ENCODE data around the gene ZNF324B. TPM values are rescaled to one million over a fixed set of nuclear protein-coding genes. Genes with fewer than 3 reads are reported as not detected.

ZNF324B gene
- total RNA-seq, 1 experiment from 2014 or later: 4.3 TPM

DNA sequence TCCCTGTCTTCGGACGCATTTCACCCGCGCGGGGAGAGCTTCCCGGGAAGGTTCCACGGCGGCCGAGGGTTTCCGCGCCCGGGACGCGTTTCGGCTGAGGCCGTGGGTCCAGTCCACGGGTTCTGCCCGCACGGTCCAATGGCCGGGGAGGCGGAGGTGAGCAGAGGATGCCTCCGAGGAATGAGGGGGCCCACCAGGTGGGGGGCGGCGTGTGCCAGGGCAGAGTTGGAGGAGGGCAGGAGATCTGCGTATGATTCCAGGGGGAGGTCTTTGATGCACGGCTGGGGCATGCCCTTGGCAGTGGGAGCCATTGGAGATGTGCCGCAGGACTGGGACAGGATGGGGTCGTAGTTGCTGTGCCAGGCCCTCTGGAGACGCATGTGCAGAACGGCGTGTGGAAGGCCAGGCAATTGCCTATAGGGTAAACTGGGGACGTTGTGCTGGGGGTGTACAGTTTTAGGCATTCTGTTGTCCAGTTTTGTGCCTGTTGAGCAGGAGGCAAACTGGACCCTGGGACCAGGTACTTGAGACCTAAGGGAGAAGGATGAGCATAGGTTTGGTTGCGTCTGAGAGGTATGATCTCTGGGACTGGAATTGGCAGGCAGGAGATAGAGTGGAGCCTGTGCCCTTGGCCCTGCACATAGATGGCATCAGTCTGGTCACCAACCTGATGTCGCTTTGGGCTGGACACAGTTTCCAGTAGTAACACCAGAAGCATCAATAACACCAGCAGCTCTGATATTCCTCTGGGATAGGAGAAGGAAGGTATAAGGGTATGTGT, 42.2 kb upstream of the ZNF324B start:
- Histone ChIP-seq H3K4me3 (peak overlapping the region; percentile 73), H3K9me2 (ENCODE audit: insufficient read depth) (no peaks in the 10 kb centered on the region), H3K4me1 (replicated peaks; ENCODE audit: insufficient read depth) (peaks cover 12% of the 10 kb centered on the region), H3K4me2 (peak overlapping the region; percentile 86), H3K27ac (no peak overlapping the region), H3K9me3 (ENCODE audit: insufficient read depth, low read depth) (no peaks in the 10 kb centered on the region), H3K27me3 (ENCODE audit: insufficient read depth, low read depth) (no peaks in the 10 kb centered on the region), H4K20me1 (ENCODE audit: insufficient read depth) (no peaks in the 10 kb centered on the region), H3K79me2 (ENCODE audit: low read depth) (0 out of 2 replicates have a peak, but pooled peaks cover 13% of the 10 kb centered on the region), H3F3A (ENCODE audit: insufficient read depth, low read depth) (peaks cover 3% of the 10 kb centered on the region; the same call in 1 of the 2 replicates), H3K36me3 (ENCODE audit: low read depth) (no peaks in the 10 kb centered on the region), H2AFZ (peak overlapping the region; percentile 90)
- ChIA-PET POLR2A (ENCODE audit: unreplicated experiment) (interaction anchor here (0.6 to 0.7 kb wide), 6 partner anchors 15 to 197 kb away, joined by 3 to 5 read pairs (median 4); partner anchors contain the start of genes ZNF324B and ZNF497), CTCF (no interaction called here)
- intact Hi-C loops (cut with micrococcal nuclease; ENCODE audit: unreplicated experiment): loop anchor here (2.0 to 5.0 kb wide), 2 partner anchors 47 to 58 kb away; partner anchors contain the start of genes ZNF324 and ZNF497
- TF ChIP-seq, protein P1, sequence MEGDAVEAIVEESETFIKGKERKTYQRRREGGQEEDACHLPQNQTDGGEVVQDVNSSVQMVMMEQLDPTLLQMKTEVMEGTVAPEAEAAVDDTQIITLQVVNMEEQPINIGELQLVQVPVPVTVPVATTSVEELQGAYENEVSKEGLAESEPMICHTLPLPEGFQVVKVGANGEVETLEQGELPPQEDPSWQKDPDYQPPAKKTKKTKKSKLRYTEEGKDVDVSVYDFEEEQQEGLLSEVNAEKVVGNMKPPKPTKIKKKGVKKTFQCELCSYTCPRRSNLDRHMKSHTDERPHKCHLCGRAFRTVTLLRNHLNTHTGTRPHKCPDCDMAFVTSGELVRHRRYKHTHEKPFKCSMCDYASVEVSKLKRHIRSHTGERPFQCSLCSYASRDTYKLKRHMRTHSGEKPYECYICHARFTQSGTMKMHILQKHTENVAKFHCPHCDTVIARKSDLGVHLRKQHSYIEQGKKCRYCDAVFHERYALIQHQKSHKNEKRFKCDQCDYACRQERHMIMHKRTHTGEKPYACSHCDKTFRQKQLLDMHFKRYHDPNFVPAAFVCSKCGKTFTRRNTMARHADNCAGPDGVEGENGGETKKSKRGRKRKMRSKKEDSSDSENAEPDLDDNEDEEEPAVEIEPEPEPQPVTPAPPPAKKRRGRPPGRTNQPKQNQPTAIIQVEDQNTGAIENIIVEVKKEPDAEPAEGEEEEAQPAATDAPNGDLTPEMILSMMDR (conservative IDR thresholded peaks at IDR 0.05): no peak
- no peak for TF ChIP-seq EZH2 (IDR thresholded peaks at IDR 0.05; ENCODE audit: low read depth)
- no peak for DNase-seq
- BruUV-seq (replicated peaks): no TSS peak

DNA sequence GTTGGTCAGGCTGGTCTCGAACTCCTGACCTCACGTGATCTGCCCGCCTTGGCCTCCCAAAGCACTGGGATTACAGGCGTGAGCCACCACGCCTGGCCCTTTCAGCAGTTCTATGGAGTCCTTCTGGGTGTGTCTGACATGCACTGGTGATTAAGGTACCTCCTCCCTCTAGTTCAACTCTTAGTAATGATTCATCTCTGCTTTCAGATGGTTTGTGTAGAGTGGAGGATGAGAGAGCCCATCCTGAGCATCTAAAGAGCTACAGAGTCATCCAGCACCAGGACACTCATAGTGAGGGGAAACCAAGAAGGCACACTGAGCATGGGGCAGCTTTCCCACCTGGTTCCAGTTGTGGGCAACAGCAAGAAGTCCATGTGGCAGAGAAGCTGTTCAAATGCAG, 34.8 kb upstream of the ZNF324B start:
- H3K9me3 ChIP-seq (ENCODE audit: insufficient read depth, low read depth): no peaks in the 10 kb centered on the region
- TF ChIP-seq EZH2 (IDR thresholded peaks at IDR 0.05; ENCODE audit: low read depth): no peak
- TF ChIP-seq, protein P1 (conservative IDR thresholded peaks at IDR 0.05): no peak
- H3K4me1 ChIP-seq (replicated peaks; ENCODE audit: insufficient read depth): no peaks in the 10 kb centered on the region
- DNase-seq: no peak
- H4K20me1 ChIP-seq (ENCODE audit: insufficient read depth): no peaks in the 10 kb centered on the region
- H3F3A ChIP-seq (ENCODE audit: insufficient read depth, low read depth): no peaks in the 10 kb centered on the region
- H3K27me3 ChIP-seq (ENCODE audit: insufficient read depth, low read depth): no peaks in the 10 kb centered on the region
- no peak overlapping the region for H3K4me3 ChIP-seq
- H2AFZ ChIP-seq: no peak overlapping the region
- intact Hi-C loops (cut with micrococcal nuclease; ENCODE audit: unreplicated experiment): no loop called here
- H3K27ac ChIP-seq: no peak overlapping the region
- ChIA-PET POLR2A (ENCODE audit: unreplicated experiment) (interaction anchor here (0.6 to 0.7 kb wide), 2 partner anchors 54 to 277 kb away, joined by 3 to 20 read pairs; no protein-coding TSS in a partner anchor), CTCF (no interaction called here)
- H3K9me2 ChIP-seq (ENCODE audit: insufficient read depth): no peaks in the 10 kb centered on the region
- H3K36me3 ChIP-seq (ENCODE audit: low read depth): no peaks in the 10 kb centered on the region
- no peak overlapping the region for H3K4me2 ChIP-seq
- H3K79me2 ChIP-seq (ENCODE audit: low read depth): no peaks in the 10 kb centered on the region
- BruUV-seq (replicated peaks): no TSS peak

DNA sequence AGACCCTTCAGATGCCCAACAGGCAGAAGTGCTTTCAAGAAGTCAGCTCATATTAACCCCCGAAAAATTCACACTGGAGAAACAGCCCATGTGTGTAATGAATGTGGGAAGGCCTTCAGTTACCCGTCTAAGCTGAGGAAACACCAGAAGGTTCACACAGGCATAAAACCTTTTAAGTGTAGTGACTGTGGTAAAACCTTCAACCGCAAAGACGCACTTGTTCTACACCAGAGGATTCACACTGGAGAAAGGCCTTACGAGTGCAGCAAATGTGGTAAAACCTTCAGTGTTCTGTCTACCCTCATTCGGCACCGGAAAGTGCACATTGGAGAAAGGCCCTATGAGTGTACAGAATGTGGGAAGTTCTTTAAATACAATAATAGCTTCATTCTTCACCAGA, 34.4 kb upstream of the ZNF324B start:
- TF ChIP-seq, protein P1 (conservative IDR thresholded peaks at IDR 0.05): no peak
- TF ChIP-seq EZH2 (IDR thresholded peaks at IDR 0.05; ENCODE audit: low read depth): no peak

More for the DNA sequence above, 34.4 kb upstream of the ZNF324B start:
- no peaks in the 10 kb centered on the region for H3K27me3 ChIP-seq (ENCODE audit: insufficient read depth, low read depth)
- no peak for DNase-seq
- no peaks in the 10 kb centered on the region for H4K20me1 ChIP-seq (ENCODE audit: insufficient read depth)
- H3K27ac ChIP-seq: no peak overlapping the region
- no peaks in the 10 kb centered on the region for H3F3A ChIP-seq (ENCODE audit: insufficient read depth, low read depth)
- H3K79me2 ChIP-seq (ENCODE audit: low read depth): no peaks in the 10 kb centered on the region
- CTCF ChIA-PET: no interaction called here
- H3K4me2 ChIP-seq: no peak overlapping the region
- H3K4me3 ChIP-seq: no peak overlapping the region
- no peaks in the 10 kb centered on the region for H3K36me3 ChIP-seq (ENCODE audit: low read depth)
- no peaks in the 10 kb centered on the region for H3K9me2 ChIP-seq (ENCODE audit: insufficient read depth)
- no TSS peak for BruUV-seq (replicated peaks)
- H3K4me1 ChIP-seq (replicated peaks; ENCODE audit: insufficient read depth): no peaks in the 10 kb centered on the region
- no peak overlapping the region for H2AFZ ChIP-seq
- H3K9me3 ChIP-seq (ENCODE audit: insufficient read depth, low read depth): no peaks in the 10 kb centered on the region
- POLR2A ChIA-PET (ENCODE audit: unreplicated experiment): interaction anchor here (0.6 kb wide), 1 partner anchor 278 kb away, joined by 3 read pairs; no protein-coding TSS in a partner anchor
- intact Hi-C loops (cut with micrococcal nuclease; ENCODE audit: unreplicated experiment): no loop called here

Measured in PC-9 (cell line).